NCI-H2227 (cell line): ENCODE results near the gene SPOCK2.
A peak's percentile ranks its signal among the peaks of the same experiment; 100 is the strongest.
"Not testable (repeated sequence)": the region's sequence is repeated elsewhere in the genome, so short reads cannot be mapped to it uniquely, and the experiment has no call there.

ENCODE experiments used
- DNase-seq: peaks from one replicate; lab custom pipeline; 2025; ENCODE audit not compliant: unreplicated experiment; lab: John Stamatoyannopoulos, UW

SPOCK2 gene

DNA sequence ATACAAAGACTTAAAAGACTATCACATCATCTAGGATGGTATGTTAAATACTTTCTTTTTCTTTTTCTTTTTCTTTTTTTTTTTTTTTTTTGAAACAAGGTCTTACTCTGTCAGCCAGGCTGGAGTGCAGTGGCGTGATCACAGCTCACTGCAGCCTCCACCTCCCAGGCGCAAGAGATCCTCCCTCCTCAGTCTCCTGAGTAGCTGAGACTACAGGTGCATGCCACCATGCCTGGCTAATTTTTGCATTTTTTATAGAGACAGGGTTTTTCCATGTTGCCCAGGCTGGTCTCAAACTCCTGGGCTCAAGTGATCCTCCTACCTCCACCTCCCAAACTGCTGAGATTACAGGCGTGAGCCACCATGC, 19.6 kb upstream of the SPOCK2 start:
- not testable (repeated sequence) for DNase-seq

- no peak for DNase-seq
Measured at GRCh38 chr10:72107325-72108003, 19.1 kb upstream of the SPOCK2 start.

- no peak for DNase-seq
Measured at GRCh38 chr10:72106896-72107295, 18.5 kb upstream of the SPOCK2 start.

DNA sequence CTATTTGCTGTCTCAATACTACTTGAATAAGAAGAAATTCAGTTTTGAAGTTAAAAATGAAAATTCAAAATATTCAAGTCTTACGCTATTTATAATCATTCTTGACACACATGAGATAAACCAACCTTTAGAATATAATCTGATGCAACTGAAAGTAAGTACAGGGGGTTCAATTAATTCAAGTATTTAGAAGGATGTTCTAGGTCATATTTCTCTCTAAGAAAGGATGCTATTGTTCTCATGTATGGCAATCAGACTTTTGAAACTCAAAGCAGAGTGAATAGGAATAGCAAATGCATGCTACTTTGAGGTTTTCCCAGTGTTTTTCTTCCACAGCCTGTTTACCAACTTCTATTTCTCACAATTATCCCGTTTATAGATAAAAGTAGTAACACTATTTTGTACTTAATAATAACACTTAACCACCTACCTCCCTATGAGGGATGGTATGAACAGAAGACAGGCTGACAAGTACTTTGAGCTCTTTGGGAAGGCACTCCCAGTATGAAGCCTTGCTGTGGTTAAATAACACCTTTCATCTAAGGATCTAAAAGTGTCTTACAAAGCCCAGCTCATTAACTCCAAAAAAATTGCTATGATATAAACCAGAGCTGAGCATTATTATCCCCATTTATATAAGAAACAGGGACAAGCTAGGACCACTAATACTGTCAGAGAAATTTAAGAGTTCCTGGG, 18.0 kb upstream of the SPOCK2 start:
- no peak for DNase-seq

GRCh38 chr10:72105710-72106109, 17.4 kb upstream of the SPOCK2 start:
- DNase-seq: peak; percentile 23

DNA sequence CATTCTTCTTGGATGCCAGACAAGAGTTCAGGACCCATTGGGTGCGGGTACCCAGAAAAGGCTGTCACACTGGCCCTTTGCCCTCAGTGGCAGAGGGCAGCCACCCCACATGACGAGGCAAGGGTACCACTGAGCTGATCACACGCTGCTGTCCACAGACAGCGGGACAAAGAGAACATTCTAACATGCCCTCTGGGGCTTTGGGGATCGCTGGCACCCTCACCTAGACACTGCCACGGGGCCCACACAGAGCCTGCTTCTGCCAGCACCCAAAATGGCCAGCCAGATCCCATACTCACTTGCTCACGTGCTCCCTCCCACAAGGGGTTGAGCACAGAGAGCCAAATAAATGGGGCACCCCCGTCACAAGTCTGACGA, 16.7 kb upstream of the SPOCK2 start:
- DNase-seq: no peak

DNA sequence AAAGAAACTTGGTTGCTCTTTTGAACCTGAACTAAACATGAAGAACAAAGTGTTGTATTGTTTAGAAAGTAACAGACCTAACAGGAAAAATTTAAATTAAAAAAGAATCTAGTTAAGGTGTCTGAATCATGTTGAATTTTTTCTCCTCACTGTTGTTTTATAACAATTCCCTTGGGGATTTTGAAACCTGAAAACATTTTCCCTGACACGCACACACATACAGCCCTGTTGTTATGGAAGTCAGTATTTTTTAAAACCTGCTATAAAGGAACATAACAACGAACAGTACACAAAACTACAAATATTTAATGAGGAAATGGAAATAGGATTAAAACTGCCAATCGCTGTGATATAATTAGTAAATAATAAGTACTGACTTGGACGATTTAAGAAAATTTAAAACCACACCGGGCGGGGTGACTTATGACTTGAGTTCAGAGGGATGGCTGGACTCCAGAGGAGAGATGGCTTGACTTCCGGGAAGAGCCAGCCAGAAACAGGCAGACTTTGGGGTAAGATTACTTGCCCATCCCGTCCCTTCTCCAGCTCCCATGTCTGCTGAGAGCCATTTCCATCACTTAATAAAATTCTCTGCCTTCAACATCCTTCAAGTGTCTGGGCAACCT, 16.2 kb upstream of the SPOCK2 start:
- no peak for DNase-seq

- DNase-seq: no peak
Measured at GRCh38 chr10:72099600-72099921, 11.2 kb upstream of the SPOCK2 start.

GRCh38 chr10:72098836-72099599, 10.7 kb upstream of the SPOCK2 start:
- DNase-seq: no peak

DNA sequence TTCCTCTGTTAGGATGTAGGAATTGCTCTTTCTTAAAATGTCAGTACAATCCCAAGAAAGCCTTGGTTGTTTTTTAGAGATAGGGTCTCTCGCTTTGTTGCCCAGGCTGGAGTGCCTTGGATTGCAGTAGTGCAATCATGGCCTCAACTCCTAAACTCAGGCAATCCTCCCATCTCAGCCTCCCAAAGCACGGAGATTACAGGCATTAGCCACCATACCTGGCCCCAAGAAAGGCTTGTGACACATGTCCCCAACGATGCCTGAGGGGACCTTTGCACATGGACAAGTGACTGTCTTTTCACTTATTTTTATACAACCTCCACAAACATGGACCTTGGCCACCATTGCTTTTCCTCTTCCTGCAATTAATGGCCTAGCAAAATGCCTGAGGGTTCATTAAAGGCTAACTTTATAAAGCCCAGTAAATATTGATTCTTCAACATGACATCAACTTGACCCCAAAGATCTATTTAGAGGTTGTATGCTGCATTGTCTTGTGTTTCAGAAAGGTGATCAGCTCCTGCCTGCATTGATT, 10.0 kb upstream of the SPOCK2 start:
- DNase-seq: no peak

DNA sequence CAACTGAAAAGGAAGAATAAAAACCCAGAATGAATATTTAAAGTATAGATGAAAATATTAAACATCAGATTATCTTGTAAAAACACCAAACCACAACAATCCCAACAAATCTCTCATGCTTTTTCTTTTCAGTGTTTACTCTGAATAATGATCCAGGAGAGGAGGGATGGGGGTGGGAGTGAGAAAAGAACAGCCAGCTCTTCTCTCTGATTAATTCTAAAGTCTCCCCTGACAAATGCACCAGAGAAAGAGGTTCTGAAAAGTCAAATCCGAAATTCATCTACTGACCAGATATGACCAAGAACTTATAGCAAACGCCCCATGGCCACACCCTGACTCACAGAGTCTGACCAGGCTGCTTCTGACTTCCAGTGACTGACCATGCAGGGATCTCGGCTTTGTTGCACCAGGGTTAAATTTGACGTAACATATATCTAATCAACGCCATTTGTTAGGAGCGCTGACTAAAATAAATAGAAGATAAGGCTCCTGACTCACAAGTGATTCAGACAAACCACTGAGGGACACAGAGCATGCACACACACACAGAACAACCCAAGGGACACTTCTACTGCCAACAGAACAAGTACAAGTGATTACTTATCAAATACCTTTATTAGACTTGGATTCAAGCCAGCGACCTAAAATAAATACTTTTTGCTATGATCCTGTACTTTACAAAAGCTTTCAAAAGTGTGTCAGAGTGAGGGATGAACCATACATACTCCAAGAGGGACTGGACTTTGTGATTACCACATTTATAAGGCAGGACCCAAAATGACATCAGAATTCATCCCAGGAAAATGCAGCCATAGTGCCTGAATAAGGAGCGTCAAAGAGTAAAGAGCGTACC, 9.3 kb upstream of the SPOCK2 start:
- DNase-seq: no peak

DNA sequence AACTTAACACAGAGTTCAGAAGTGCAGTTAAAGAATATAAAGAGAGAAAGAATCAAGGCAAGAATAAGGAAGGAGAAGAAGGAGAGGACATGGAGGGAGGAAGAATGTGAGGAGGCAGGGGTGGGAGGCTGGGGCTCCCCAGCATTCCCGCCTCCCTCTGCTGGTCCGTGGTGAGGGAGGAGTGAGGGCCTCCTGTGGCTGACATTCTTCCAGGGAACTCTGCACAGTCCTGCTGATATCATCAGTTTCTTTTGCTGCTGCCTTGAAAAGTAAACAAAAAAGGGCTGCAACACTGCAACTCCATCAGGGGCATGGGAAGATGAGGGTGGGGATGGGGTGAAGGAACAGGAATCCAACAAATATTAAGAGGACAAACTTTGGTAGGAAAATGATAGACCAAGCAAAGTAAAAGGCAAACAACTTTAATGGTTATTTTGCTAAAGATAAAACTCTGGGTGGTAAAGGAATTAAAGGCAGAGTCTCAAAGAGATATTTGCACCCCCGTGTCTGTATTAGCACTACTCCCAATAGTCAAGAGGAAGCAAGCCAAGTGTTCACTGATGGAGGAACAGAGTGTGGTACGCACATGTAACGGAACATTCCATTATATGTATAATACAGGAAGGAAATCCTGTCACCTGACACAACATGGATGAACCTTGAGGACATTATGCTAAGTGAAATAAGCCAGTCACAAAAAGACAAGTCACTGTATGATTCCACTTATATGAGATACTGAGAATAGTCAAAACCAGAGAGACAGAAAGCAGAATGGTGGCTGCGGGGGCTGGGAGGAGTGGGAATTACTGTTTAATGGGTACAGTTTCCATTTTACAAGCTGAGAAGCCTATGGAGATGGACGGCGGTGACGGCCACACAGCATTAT, 8.0 kb upstream of the SPOCK2 start:
- DNase-seq: no peak

DNA sequence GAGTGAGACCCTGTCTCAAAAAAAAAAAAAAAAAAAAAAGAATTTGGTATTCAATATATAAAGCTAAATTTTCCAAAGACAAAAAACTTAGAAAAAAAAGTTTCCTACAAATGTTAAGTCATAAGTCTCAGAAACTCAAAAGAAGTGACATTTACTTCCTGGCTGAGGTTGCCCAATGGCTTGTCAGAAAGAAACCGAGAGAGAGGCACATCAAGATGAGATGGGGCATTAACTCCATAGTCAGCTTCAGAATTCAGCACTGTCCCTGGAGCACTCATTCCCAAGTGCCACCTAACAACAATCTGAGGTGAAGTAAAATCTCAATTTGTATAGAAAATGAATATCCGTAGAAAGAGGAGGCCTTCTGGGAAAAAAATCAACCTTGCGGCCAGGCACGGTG, 6.8 kb upstream of the SPOCK2 start:
- DNase-seq: no peak

- no peak for DNase-seq
Measured at GRCh38 chr10:72094574-72094973, 6.2 kb upstream of the SPOCK2 start.

DNA sequence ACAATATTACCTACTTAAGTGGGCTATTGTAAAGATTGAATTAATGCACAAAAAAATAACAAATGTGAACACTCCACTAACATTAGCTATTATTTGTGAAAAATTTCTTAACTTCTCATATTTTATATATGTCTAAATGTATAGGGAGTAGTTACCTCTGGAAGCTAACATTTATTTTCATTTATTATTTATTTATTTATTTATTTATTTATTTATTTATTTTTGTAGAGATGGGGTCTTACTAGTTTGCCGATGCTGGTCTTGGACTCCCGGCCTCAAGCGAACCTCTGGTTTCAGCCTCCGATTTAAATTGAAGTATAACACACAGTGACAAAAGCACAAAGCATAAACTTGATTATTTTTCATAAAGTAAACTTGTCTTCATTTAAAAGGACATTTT, 5.1 kb upstream of the SPOCK2 start:
- DNase-seq: no peak

- DNase-seq: no peak
Measured at GRCh38 chr10:72092987-72093386, 4.6 kb upstream of the SPOCK2 start.

GRCh38 chr10:72092171-72092924, 4.0 kb upstream of the SPOCK2 start:
- DNase-seq: no peak

GRCh38 chr10:72090326-72090725, 2.0 kb upstream of the SPOCK2 start:
- no peak for DNase-seq

DNA sequence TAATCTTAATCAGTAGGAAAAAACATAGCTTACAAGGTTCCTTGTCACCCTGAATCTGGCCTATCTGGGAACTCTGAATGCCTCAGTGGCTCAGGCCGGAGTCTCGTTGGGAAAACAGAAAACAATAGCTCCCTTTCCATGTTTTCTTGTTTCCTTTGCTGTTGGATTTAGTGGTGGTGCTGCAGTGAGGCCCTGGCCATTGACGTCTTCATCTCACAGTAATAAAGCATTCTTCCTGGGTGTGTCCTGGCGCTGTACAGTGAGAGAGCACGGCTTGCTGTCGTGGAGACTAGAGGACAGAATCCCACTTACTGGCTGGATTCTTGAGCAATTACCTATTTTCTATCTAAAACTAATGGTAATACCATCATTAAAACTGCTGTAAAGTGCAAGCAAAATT, 1.3 kb upstream of the SPOCK2 start:
- DNase-seq: peak; percentile 22
